HEK293 (cell line): ENCODE data around the gene MYO1D.

Experiments used
- SCRT1 ChIP-seq: fragments of 450-650 bp; formaldehyde crosslinking; IDR thresholded peaks from 2 replicates; pipeline ENCODE4 v1.5.1; 2016; ENCODE audit warnings: missing biosample characterization, missing genetic modification characterization, borderline replicate concordance
- TRIM28 ChIP-seq: IDR thresholded peaks from 2 replicates; pipeline ENCODE4 v1.6.1; 2011; ENCODE audit warnings: low read length, control low read depth, borderline replicate concordance
- YY1 ChIP-seq: fragments of 450-650 bp; formaldehyde crosslinking; IDR thresholded peaks from 2 replicates; pipeline ENCODE4 v1.5.1; 2018; ENCODE audit warnings: missing biosample characterization, missing genetic modification characterization
- ZBTB7A ChIP-seq: fragments of 450-650 bp; formaldehyde crosslinking; IDR thresholded peaks from 2 replicates; pipeline ENCODE4 v1.5.1; 2016; ENCODE audit warnings: low read depth, missing biosample characterization, missing genetic modification characterization
- ZNF155 ChIP-seq: fragments of 450-650 bp; formaldehyde crosslinking; IDR thresholded peaks from 2 replicates; pipeline ENCODE4 v1.5.1; 2016; ENCODE audit warnings: missing biosample characterization, missing genetic modification characterization
- ZNF157 ChIP-seq: fragments of 450-650 bp; formaldehyde crosslinking; IDR thresholded peaks from 2 replicates; pipeline ENCODE4 v1.5.1; 2016; ENCODE audit warnings: missing biosample characterization, missing genetic modification characterization
- ZNF19 ChIP-seq: fragments of 450-650 bp; formaldehyde crosslinking; IDR thresholded peaks from 2 replicates; pipeline ENCODE4; 2016; ENCODE audit warnings: missing biosample characterization, missing genetic modification characterization, low read depth
- ZNF24 ChIP-seq: fragments of 450-650 bp; formaldehyde crosslinking; IDR thresholded peaks from 2 replicates; pipeline ENCODE4 v1.5.1; 2016; ENCODE audit warnings: missing biosample characterization, missing genetic modification characterization
- ZNF404 ChIP-seq: fragments of 450-650 bp; formaldehyde crosslinking; IDR thresholded peaks from 2 replicates; pipeline ENCODE4 v1.5.1; 2017; ENCODE audit warnings: missing biosample characterization, missing genetic modification characterization
- ZNF707 ChIP-seq: fragments of 450-650 bp; formaldehyde crosslinking; IDR thresholded peaks from 2 replicates; pipeline ENCODE4 v1.5.1; 2016; ENCODE audit warnings: missing biosample characterization, missing genetic modification characterization
- ZNF792 ChIP-seq: fragments of 450-650 bp; formaldehyde crosslinking; IDR thresholded peaks from 2 replicates; pipeline ENCODE4 v1.5.1; 2016; ENCODE audit warnings: missing biosample characterization, missing genetic modification characterization
- TF ChIP-seq, protein P1 (sequence below): fragments of 450-650 bp; formaldehyde crosslinking; IDR thresholded peaks from 2 replicates; pipeline ENCODE4 v1.5.1; 2016; ENCODE audit warnings: missing biosample characterization, missing genetic modification characterization
- TF ChIP-seq, protein P2 (sequence below): fragments of 450-650 bp; formaldehyde crosslinking; conservative IDR thresholded peaks from 2 replicates; pipeline ENCODE4 v1.5.1; 2016; ENCODE audit warnings: low read depth, missing biosample characterization, missing genetic modification characterization
- TF ChIP-seq, protein P3 (sequence below): fragments of 450-650 bp; formaldehyde crosslinking; IDR thresholded peaks from 2 replicates; pipeline ENCODE4 v1.5.1; 2016; ENCODE audit warnings: missing biosample characterization, missing genetic modification characterization

DNA sequence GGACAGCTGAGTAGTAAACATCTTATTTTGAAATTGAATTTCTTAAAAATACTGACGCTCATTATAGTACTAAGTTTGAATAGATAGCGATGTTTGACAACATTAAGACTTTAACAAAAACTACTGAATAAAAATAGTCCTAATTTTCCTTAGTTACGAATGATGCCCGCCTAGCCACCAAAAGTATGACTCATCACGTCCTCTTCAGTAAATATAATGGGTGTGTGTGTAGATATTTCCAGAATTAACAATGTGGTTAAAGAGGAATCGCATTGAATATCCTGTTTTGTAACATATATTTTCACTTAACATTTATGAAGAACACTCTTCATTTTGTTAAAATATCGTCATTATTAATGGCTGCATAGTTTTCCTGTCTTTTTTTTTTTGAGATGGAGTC is 187.6 kb downstream of the MYO1D start:
- TF ChIP-seq ZNF157 (tag by site-specific recombination) (no peak), ZNF404 (no peak), YY1 (tag by site-specific recombination) (no peak), ZNF707 (tag by site-specific recombination) (no peak), ZNF19 (tag by site-specific recombination) (no peak), ZBTB7A (tag by site-specific recombination) (no peak), ZNF792 (tag by site-specific recombination) (no peak), ZNF24 (no peak), SCRT1 (tag by site-specific recombination) (no peak), TRIM28 (no peak), ZNF155 (tag by site-specific recombination) (no peak)
- TF ChIP-seq, protein P1, sequence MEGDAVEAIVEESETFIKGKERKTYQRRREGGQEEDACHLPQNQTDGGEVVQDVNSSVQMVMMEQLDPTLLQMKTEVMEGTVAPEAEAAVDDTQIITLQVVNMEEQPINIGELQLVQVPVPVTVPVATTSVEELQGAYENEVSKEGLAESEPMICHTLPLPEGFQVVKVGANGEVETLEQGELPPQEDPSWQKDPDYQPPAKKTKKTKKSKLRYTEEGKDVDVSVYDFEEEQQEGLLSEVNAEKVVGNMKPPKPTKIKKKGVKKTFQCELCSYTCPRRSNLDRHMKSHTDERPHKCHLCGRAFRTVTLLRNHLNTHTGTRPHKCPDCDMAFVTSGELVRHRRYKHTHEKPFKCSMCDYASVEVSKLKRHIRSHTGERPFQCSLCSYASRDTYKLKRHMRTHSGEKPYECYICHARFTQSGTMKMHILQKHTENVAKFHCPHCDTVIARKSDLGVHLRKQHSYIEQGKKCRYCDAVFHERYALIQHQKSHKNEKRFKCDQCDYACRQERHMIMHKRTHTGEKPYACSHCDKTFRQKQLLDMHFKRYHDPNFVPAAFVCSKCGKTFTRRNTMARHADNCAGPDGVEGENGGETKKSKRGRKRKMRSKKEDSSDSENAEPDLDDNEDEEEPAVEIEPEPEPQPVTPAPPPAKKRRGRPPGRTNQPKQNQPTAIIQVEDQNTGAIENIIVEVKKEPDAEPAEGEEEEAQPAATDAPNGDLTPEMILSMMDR (tag by site-specific recombination) = no peak
- TF ChIP-seq, protein P2, sequence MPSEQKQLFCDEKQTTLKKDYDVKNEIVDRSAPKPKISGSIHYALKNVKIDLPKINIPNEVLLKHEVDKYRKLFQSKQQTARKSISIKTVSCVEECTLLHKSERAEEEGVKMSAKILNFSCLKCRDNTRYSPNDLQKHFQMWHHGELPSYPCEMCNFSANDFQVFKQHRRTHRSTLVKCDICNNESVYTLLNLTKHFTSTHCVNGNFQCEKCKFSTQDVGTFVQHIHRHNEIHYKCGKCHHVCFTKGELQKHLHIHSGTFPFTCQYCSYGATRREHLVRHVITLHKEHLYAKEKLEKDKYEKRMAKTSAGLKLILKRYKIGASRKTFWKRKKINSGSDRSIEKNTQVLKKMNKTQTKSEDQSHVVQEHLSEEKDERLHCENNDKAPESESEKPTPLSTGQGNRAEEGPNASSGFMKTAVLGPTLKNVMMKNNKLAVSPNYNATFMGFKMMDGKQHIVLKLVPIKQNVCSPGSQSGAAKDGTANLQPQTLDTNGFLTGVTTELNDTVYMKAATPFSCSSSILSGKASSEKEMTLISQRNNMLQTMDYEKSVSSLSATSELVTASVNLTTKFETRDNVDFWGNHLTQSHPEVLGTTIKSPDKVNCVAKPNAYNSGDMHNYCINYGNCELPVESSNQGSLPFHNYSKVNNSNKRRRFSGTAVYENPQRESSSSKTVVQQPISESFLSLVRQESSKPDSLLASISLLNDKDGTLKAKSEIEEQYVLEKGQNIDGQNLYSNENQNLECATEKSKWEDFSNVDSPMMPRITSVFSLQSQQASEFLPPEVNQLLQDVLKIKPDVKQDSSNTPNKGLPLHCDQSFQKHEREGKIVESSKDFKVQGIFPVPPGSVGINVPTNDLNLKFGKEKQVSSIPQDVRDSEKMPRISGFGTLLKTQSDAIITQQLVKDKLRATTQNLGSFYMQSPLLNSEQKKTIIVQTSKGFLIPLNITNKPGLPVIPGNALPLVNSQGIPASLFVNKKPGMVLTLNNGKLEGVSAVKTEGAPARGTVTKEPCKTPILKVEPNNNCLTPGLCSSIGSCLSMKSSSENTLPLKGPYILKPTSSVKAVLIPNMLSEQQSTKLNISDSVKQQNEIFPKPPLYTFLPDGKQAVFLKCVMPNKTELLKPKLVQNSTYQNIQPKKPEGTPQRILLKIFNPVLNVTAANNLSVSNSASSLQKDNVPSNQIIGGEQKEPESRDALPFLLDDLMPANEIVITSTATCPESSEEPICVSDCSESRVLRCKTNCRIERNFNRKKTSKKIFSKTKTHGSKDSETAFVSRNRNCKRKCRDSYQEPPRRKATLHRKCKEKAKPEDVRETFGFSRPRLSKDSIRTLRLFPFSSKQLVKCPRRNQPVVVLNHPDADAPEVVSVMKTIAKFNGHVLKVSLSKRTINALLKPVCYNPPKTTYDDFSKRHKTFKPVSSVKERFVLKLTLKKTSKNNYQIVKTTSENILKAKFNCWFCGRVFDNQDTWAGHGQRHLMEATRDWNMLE (tag by site-specific recombination) = no peak
- TF ChIP-seq, protein P3, sequence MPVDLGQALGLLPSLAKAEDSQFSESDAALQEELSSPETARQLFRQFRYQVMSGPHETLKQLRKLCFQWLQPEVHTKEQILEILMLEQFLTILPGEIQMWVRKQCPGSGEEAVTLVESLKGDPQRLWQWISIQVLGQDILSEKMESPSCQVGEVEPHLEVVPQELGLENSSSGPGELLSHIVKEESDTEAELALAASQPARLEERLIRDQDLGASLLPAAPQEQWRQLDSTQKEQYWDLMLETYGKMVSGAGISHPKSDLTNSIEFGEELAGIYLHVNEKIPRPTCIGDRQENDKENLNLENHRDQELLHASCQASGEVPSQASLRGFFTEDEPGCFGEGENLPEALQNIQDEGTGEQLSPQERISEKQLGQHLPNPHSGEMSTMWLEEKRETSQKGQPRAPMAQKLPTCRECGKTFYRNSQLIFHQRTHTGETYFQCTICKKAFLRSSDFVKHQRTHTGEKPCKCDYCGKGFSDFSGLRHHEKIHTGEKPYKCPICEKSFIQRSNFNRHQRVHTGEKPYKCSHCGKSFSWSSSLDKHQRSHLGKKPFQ = no peak
